ENCODE measurements around the gene FAM193B. TPM values are rescaled to one million over a fixed set of nuclear protein-coding genes. Genes with fewer than 3 reads are reported as not detected.
A peak's percentile ranks its signal among the peaks of the same experiment; 100 is the strongest.

The FAM193B gene
- 163 and 165 TPM in 2 replicates for total RNA-seq
- long read RNA-seq, partial matches to known transcripts, result 2 of 13 reads
- long read RNA-seq, other reads (novel, unspliced or antisense), result 8 of 13 reads

- Mint-ChIP-seq H3K4me1 (ENCODE audit: low read depth) (peaks cover 34% of the 10 kb centered on the region), H3K27me3 (no peaks in the 10 kb centered on the region), H3K4me3 (ENCODE audit: low read depth) (peak within 1 kb of the TSS; percentile 85), H3K9me3 (ENCODE audit: low read depth) (no peaks in the 10 kb centered on the region), H3K27ac (peak within 1 kb of the TSS; percentile 86), H3K36me3 (ENCODE audit: insufficient read depth) (peaks cover 2% of the 10 kb centered on the region)
- TF ChIP-seq, protein P1, sequence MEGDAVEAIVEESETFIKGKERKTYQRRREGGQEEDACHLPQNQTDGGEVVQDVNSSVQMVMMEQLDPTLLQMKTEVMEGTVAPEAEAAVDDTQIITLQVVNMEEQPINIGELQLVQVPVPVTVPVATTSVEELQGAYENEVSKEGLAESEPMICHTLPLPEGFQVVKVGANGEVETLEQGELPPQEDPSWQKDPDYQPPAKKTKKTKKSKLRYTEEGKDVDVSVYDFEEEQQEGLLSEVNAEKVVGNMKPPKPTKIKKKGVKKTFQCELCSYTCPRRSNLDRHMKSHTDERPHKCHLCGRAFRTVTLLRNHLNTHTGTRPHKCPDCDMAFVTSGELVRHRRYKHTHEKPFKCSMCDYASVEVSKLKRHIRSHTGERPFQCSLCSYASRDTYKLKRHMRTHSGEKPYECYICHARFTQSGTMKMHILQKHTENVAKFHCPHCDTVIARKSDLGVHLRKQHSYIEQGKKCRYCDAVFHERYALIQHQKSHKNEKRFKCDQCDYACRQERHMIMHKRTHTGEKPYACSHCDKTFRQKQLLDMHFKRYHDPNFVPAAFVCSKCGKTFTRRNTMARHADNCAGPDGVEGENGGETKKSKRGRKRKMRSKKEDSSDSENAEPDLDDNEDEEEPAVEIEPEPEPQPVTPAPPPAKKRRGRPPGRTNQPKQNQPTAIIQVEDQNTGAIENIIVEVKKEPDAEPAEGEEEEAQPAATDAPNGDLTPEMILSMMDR (IDR thresholded peaks at IDR 0.05; ENCODE audit: unreplicated experiment), result peak; percentile 45
- DNase-seq (ENCODE audit: low spot score, unreplicated experiment), result peak; percentile 93
Observed at GRCh38 chr5:177554474-177555111, at the start of gene FAM193B. Gene FAM193B, minus strand, starts transcription at chr5:177554563. Its CDS starts 105 bp downstream, at chr5:177554458.

- H3K9me3 Mint-ChIP-seq (ENCODE audit: low read depth), result no peaks in the 10 kb centered on the region
- no peak overlapping the region for H3K27ac Mint-ChIP-seq
- peaks cover 2% of the 10 kb centered on the region for H3K36me3 Mint-ChIP-seq (ENCODE audit: insufficient read depth)
- H3K4me1 Mint-ChIP-seq (ENCODE audit: low read depth), result peaks cover 12% of the 10 kb centered on the region
- TF ChIP-seq, protein P1 (IDR thresholded peaks at IDR 0.05; ENCODE audit: unreplicated experiment), result no peak
- no peaks in the 10 kb centered on the region for H3K27me3 Mint-ChIP-seq
- DNase-seq (ENCODE audit: low spot score, unreplicated experiment), result no peak
- no peak overlapping the region for H3K4me3 Mint-ChIP-seq (ENCODE audit: low read depth)
Observed at GRCh38 chr5:177604116-177604521, 49.8 kb upstream of the FAM193B start.

GRCh38 chr5:177603631-177604030, 49.3 kb upstream of the FAM193B start:
- H3K4me1 Mint-ChIP-seq (ENCODE audit: low read depth), result peaks cover 14% of the 10 kb centered on the region
- H3K27me3 Mint-ChIP-seq, result no peaks in the 10 kb centered on the region
- H3K27ac Mint-ChIP-seq, result no peak overlapping the region
- no peak for DNase-seq (ENCODE audit: low spot score, unreplicated experiment)
- no peaks in the 10 kb centered on the region for H3K9me3 Mint-ChIP-seq (ENCODE audit: low read depth)
- no peak overlapping the region for H3K4me3 Mint-ChIP-seq (ENCODE audit: low read depth)
- TF ChIP-seq, protein P1 (IDR thresholded peaks at IDR 0.05; ENCODE audit: unreplicated experiment), result no peak
- H3K36me3 Mint-ChIP-seq (ENCODE audit: insufficient read depth), result peaks cover 2% of the 10 kb centered on the region

DNA sequence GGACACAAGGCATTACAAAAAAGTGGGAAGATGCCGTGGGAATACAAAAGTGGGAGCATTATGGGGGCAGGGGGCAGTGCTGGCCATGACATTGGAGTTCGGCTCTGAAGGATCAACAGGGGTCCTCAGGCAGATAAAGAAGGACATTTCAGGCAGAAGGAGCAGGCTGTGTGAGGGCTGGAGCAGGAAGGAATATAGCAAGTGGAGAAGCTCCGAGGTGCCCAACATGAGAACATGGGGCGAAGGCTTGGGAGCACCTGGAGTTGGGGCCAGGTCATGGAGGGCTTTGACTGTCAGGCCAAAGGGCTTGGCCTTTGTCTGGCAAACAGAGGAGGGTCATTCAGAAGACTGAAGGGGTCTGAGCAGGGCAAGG, 48.1 kb upstream of the FAM193B start:
- no peak overlapping the region for H3K27ac Mint-ChIP-seq
- TF ChIP-seq, protein P1 (IDR thresholded peaks at IDR 0.05; ENCODE audit: unreplicated experiment), result no peak
- no peaks in the 10 kb centered on the region for H3K27me3 Mint-ChIP-seq
- H3K4me1 Mint-ChIP-seq (ENCODE audit: low read depth), result peaks cover 17% of the 10 kb centered on the region
- H3K9me3 Mint-ChIP-seq (ENCODE audit: low read depth), result no peaks in the 10 kb centered on the region
- H3K36me3 Mint-ChIP-seq (ENCODE audit: insufficient read depth), result peaks cover 4% of the 10 kb centered on the region
- H3K4me3 Mint-ChIP-seq (ENCODE audit: low read depth), result no peak overlapping the region
- DNase-seq (ENCODE audit: low spot score, unreplicated experiment), result no peak

DNA sequence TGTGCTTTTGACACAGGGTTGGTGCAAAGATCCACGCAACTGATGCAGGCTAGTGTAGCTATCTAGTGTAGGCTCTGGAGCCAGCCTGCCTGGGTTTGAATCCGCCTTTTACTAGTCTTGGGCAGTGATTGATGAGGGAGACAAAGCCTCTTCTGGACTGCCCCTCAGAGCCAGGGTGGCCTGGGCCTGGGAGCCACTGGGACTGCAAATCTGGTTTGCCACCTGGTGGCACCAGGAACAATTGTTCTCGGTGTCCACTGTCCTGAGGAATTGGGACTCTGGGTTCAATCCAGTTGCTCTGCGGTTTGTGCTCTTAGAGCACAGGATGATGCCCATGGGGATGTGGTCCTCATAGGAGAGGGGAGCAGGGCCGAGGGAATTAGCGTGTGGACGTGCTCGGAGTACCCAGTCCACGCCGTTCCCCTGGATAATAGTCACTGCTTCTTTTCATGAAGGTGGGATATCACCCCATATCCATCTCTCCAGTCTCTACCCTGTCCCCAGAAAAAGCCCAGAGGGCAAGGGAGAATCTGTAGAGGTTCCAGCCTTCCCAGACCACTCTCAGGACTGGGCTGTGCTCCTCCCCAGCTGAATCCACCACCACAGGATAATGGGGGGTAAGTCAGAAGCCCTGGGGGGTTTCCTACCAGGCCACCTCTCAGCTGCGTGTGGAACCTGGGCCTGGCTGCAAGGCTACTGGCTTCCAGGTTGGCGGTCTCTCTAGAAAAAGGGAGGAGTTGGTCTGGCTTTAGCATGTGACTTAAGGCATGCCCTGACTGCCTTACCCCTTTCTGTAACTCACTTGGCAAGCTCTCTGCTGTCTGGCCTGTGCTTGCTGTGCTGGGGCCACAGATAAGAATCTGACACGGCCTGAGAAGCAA, 47.5 kb upstream of the FAM193B start:
- H3K36me3 Mint-ChIP-seq (ENCODE audit: insufficient read depth), result peaks cover 4% of the 10 kb centered on the region
- no peaks in the 10 kb centered on the region for H3K9me3 Mint-ChIP-seq (ENCODE audit: low read depth)
- no peak overlapping the region for H3K27ac Mint-ChIP-seq
- no peaks in the 10 kb centered on the region for H3K27me3 Mint-ChIP-seq
- TF ChIP-seq, protein P1 (IDR thresholded peaks at IDR 0.05; ENCODE audit: unreplicated experiment), result peak; percentile 14
- H3K4me1 Mint-ChIP-seq (ENCODE audit: low read depth), result peaks cover 15% of the 10 kb centered on the region
- H3K4me3 Mint-ChIP-seq (ENCODE audit: low read depth), result peak overlapping the region; percentile 84
- no peak for DNase-seq (ENCODE audit: low spot score, unreplicated experiment)
